HCT116 (cell line): ENCODE measurements around the gene FOXN1. TPM values are rescaled to one million over a fixed set of nuclear protein-coding genes. Genes with fewer than 3 reads are reported as not detected.

Source experiments
- ATAC-seq: fragments of 200-7000 bp; cut with Tn5 transposase; 2 replicates; pipeline ENCODE4 v1.9.1; 2020; ENCODE audit warnings: mild to moderate bottlenecking, moderate library complexity
- BruUV-seq: library from RNA; stranded (reverse); fragments of 400-500 nt; replicated peaks from 2 replicates; lab custom pipeline; 2021; lab: Mats Ljungman, UMichigan
- CTCF ChIA-PET: fragments of 300-600 bp; sonication (Branson Sonifier 250); formaldehyde crosslinking; loops from one replicate; lab custom pipeline; 2021; ENCODE audit warnings: antibody characterized with exemption; lab: Charles Lee
- POLR2A ChIA-PET: fragments of 300-600, 350-600 bp; sonication (Branson Sonifier 250); formaldehyde crosslinking; loops from one replicate; lab custom pipeline; 2021; ENCODE audit warnings: antibody characterized with exemption; lab: Charles Lee
- RAD21 ChIA-PET, 2 experiments: fragments of 300-600 bp; sonication (Branson Sonifier 250); formaldehyde crosslinking; loops; one replicate each; lab custom pipeline; 2023; ENCODE audit warnings: low total read pairs in 2 of 2; ENCODE audit not compliant: uncharacterized antibody in 2 of 2, unreplicated experiment in 2 of 2, low non-redundant PET in 1 of 2; lab: Charles Lee
- DNase-seq: peaks from one replicate; pipeline ENCODE4 v3.0.0-alpha.2; 2010; ENCODE audit warnings: low read depth, low spot score
- H2AFZ ChIP-seq: fragments of 200-600 bp; shearing (Covaris generic), sonication (generic); 2 replicates; pipeline ENCODE4 v1.6.1; 2017; ENCODE audit warnings: low read depth, mixed run types, mixed read lengths, antibody characterized with exemption, low read length; ENCODE audit not compliant: poor library complexity, severe bottlenecking
- H3K27ac ChIP-seq: 2 replicates; pipeline ENCODE4 v1.5.1; 2012; ENCODE audit warnings: low read depth, low read length
- H3K27me3 ChIP-seq: fragments of 200-600 bp; sonication (generic); 2 replicates; pipeline ENCODE4 v1.6.1; 2016; ENCODE audit warnings: mixed run types, low read length, mixed read lengths; ENCODE audit not compliant: insufficient read depth
- H3K36me3 ChIP-seq, 2 experiments: fragments of 200-500 bp in 1 of 2; fragments of 200-600 bp in 1 of 2; sonication (Bioruptor generic) in 1 of 2; sonication (generic) in 1 of 2; 2 replicates each; pipeline versions ENCODE4 v1.5.1 to v1.6.1; 2014 to 2016; ENCODE audit warnings: low read length in 2 of 2, inconsistent platforms in 1 of 2, mixed read lengths in 1 of 2, mixed run types in 1 of 2; ENCODE audit not compliant: insufficient read depth in 2 of 2, control insufficient read depth in 1 of 2
- H3K4me1 ChIP-seq, 2 experiments: fragments of 200-600 bp in 1 of 2; sonication (generic) in 1 of 2; 2 replicates each; pipeline versions ENCODE4 v1.5.1 to v1.6.1; 2012 to 2017; ENCODE audit warnings: low read length in 2 of 2, inconsistent platforms in 1 of 2, mild to moderate bottlenecking in 1 of 2, mixed read lengths in 1 of 2, mixed run types in 1 of 2, moderate library complexity in 1 of 2; ENCODE audit not compliant: insufficient read depth in 2 of 2, control insufficient read depth in 1 of 2
- H3K4me2 ChIP-seq: fragments of 200-600 bp; sonication (generic); 2 replicates; pipeline ENCODE4 v1.6.1; 2017; ENCODE audit warnings: mixed run types, low read length, mixed read lengths
- H3K4me3 ChIP-seq, 2 experiments: fragments of 200-600 bp in 1 of 2; sonication (generic) in 1 of 2; replicated peaks in 1 of 2; 2 replicates each; pipeline ENCODE4 v1.5.1; 2011 to 2016; ENCODE audit warnings: low read length in 2 of 2, control low read depth in 1 of 2, low read depth in 1 of 2, mild to moderate bottlenecking in 1 of 2, mixed read lengths in 1 of 2, mixed run types in 1 of 2
- H3K79me2 ChIP-seq: fragments of 200-600 bp; sonication (generic); 2 replicates; pipeline ENCODE4 v1.6.1; 2017; ENCODE audit warnings: mild to moderate bottlenecking, mixed run types, low read length, moderate library complexity, mixed read lengths; ENCODE audit not compliant: insufficient read depth
- H3K9ac ChIP-seq: fragments of 200-600 bp; sonication (generic); 2 replicates; pipeline ENCODE4 v1.6.1; 2016; ENCODE audit warnings: low read length, mixed read lengths
- H3K9me2 ChIP-seq: fragments of 200-600 bp; sonication (generic), shearing (Covaris generic); 2 replicates; pipeline ENCODE4 v1.6.1; 2017; ENCODE audit warnings: mixed run types, mild to moderate bottlenecking, moderate library complexity; ENCODE audit not compliant: insufficient read depth
- H3K9me3 ChIP-seq, 2 experiments: fragments of 200-500 bp in 1 of 2; fragments of 200-600 bp in 1 of 2; sonication (Bioruptor generic) in 1 of 2; sonication (generic) in 1 of 2; 2 replicates each; pipeline ENCODE4 v1.6.1; 2014 to 2017; ENCODE audit warnings: low read length in 2 of 2, mixed read lengths in 2 of 2, inconsistent platforms in 1 of 2, low read depth in 1 of 2, mild to moderate bottlenecking in 1 of 2, mixed run types in 1 of 2, moderate library complexity in 1 of 2; ENCODE audit not compliant: control insufficient read depth in 1 of 2, insufficient read depth in 1 of 2
- H4K20me1 ChIP-seq: fragments of 200-600 bp; sonication (generic), shearing (Covaris generic); 2 replicates; pipeline ENCODE4 v1.6.1; 2017; ENCODE audit warnings: mixed run types, mild to moderate bottlenecking, moderate library complexity; ENCODE audit not compliant: insufficient read depth
- CTCF ChIP-seq, 3 experiments: fragments of 200-600 bp in 1 of 3; sonication (generic) in 1 of 3; IDR thresholded peaks in 2 of 3; conservative IDR thresholded peaks in 1 of 3; 2 replicates each; pipeline ENCODE4 v1.5.1; 2012 to 2017; ENCODE audit warnings: low read depth in 2 of 3, low read length in 2 of 3, antibody characterized with exemption in 1 of 3, borderline replicate concordance in 1 of 3, control low read depth in 1 of 3, mild to moderate bottlenecking in 1 of 3, mixed read lengths in 1 of 3, mixed run types in 1 of 3, moderate library complexity in 1 of 3; ENCODE audit not compliant: insufficient read depth in 1 of 3
- EGR1 ChIP-seq: IDR thresholded peaks from 2 replicates; pipeline ENCODE4 v1.6.1; 2012; ENCODE audit warnings: low read depth
- EZH2 ChIP-seq: fragments of 200-600 bp; sonication (generic); IDR thresholded peaks from 2 replicates; pipeline ENCODE4 v1.6.1; 2017; ENCODE audit warnings: antibody characterized with exemption, mixed run types
- EZH2phosphoT487 ChIP-seq: fragments of 200-600 bp; IDR thresholded peaks from 2 replicates; pipeline ENCODE4 v1.6.1; 2018; ENCODE audit warnings: antibody characterized with exemption, borderline replicate concordance
- FOSL1 ChIP-seq: IDR thresholded peaks from 2 replicates; pipeline ENCODE4 v1.6.1; 2012; ENCODE audit warnings: low read depth
- JUND ChIP-seq: IDR thresholded peaks from 2 replicates; pipeline ENCODE4 v1.6.1; 2012
- MAX ChIP-seq: IDR thresholded peaks from 2 replicates; pipeline ENCODE4 v1.6.1; 2012
- POLR2A ChIP-seq: IDR thresholded peaks from 2 replicates; pipeline ENCODE4 v1.7.0; 2011; ENCODE audit warnings: borderline replicate concordance; ENCODE audit not compliant: insufficient read depth, insufficient read length; ENCODE audit errors: extremely low read depth
- POLR2AphosphoS5 ChIP-seq: IDR thresholded peaks from 2 replicates; pipeline ENCODE4 v1.6.1; 2011; ENCODE audit warnings: mild to moderate bottlenecking, low read depth, low read length, moderate library complexity
- RAD21 ChIP-seq: IDR thresholded peaks from 2 replicates; pipeline ENCODE4 v1.6.1; 2012; ENCODE audit warnings: low read depth, mild to moderate bottlenecking
- REST ChIP-seq: IDR thresholded peaks from 2 replicates; pipeline ENCODE4 v1.6.1; 2012; ENCODE audit warnings: low read depth
- SP1 ChIP-seq: IDR thresholded peaks from 2 replicates; pipeline ENCODE4 v1.6.1; 2012; ENCODE audit warnings: low read depth
- SRF ChIP-seq: IDR thresholded peaks from 2 replicates; pipeline ENCODE4 v1.6.1; 2012; ENCODE audit warnings: low read depth
- TCF7L2 ChIP-seq: IDR thresholded peaks from 2 replicates; pipeline ENCODE4 v1.7.0; 2011; ENCODE audit warnings: borderline replicate concordance, inconsistent platforms; ENCODE audit not compliant: insufficient read depth, insufficient read length; ENCODE audit errors: extremely low read depth
- YY1 ChIP-seq: IDR thresholded peaks from 2 replicates; pipeline ENCODE4 v1.6.1; 2011; ENCODE audit warnings: low read length, low read depth, moderate library complexity, mild to moderate bottlenecking; ENCODE audit not compliant: insufficient replicate concordance; ENCODE audit errors: extremely low read depth
- ZFX ChIP-seq: fragments of 450-650 bp; IDR thresholded peaks from 2 replicates; pipeline ENCODE4 v1.6.1; 2017
- ZNF274 ChIP-seq: fragments of 200-500 bp; sonication (Bioruptor generic); IDR thresholded peaks from 2 replicates; pipeline ENCODE4 v1.6.1; 2014; ENCODE audit warnings: mild to moderate bottlenecking, low read depth, low read length, inconsistent platforms
- intact Hi-C: fragments of 100-400 bp; cut with micrococcal nuclease; formaldehyde crosslinking; loops from 2 replicates; pipeline ENCODE4 v1.10.0; 2022
- total RNA-seq: library from RNA; stranded (reverse); gene quantifications from one replicate; pipeline ENCODE4 v1.2.1, GENCODE V29; 2021; ENCODE audit not compliant: unreplicated experiment

FOXN1 gene
- total RNA-seq, 1 experiment from 2014 or later = not detected

- Histone ChIP-seq H3K9me2 (no peaks in the 10 kb centered on the region), H3K4me1 (no peaks in the 10 kb centered on the region)
- TF ChIP-seq ZFX = no peak
- TF ChIP-seq POLR2AphosphoS5 = no peak
- TF ChIP-seq EGR1 = no peak
- TF ChIP-seq EZH2 = no peak
- no peak for TF ChIP-seq FOSL1
- no peak for TF ChIP-seq RAD21
- TF ChIP-seq POLR2A = no peak
- no peak for TF ChIP-seq SP1
- no peak for TF ChIP-seq ZNF274
- no peak for TF ChIP-seq CTCF (IDR thresholded peaks at IDR 0.05 in 2 of 3, conservative IDR thresholded peaks at IDR 0.05 in 1 of 3; ENCODE audit: borderline replicate concordance in 1 of 3, insufficient read depth in 1 of 3, low read depth in 2 of 3, low read length in 2 of 3)
- TF ChIP-seq JUND = no peak
- TF ChIP-seq MAX = no peak
- no peak for TF ChIP-seq YY1
- TF ChIP-seq REST = no peak
- no peak for TF ChIP-seq SRF
- no peak for TF ChIP-seq EZH2phosphoT487
- TF ChIP-seq TCF7L2 = no peak
- TF ChIP-seq, all 23 proteins: peak for 0
- ChIA-PET CTCF (no interaction called here), RAD21 (no interaction called here), POLR2A (no interaction called here)
- no peak overlapping the region for H3K9ac ChIP-seq
- H3K27me3 ChIP-seq = peaks cover 4% of the 10 kb centered on the region; the same call in 1 of the 2 replicates
- DNase-seq = no peak
- no peak overlapping the region for H2AFZ ChIP-seq
- ATAC-seq = no peak
- intact Hi-C loops = no loop called here
- H3K4me2 ChIP-seq = no peak overlapping the region
- no peaks in the 10 kb centered on the region for H3K9me3 ChIP-seq
- no peak overlapping the region for H3K27ac ChIP-seq
- H4K20me1 ChIP-seq = no peaks in the 10 kb centered on the region
- H3K36me3 ChIP-seq = no peaks in the 10 kb centered on the region
- no TSS peak for BruUV-seq
- no peaks in the 10 kb centered on the region for H3K79me2 ChIP-seq
- no peak overlapping the region for H3K4me3 ChIP-seq
These were observed 2.1 kb downstream of the FOXN1 start for GRCh38 chr17:28508211-28508724.
